Measurements from ENCODE around the gene PADI1.
A peak's percentile ranks its signal among the peaks of the same experiment; 100 is the strongest.

The PADI1 gene

GRCh38 chr1:17232759-17233661 lies 28.1 kb downstream of the PADI1 start:
- Histone ChIP-seq H3K27ac (ENCODE audit: extremely low read depth, low read depth, low read length) (peak overlapping the region; percentile 55; the same call in 1 of the 2 replicates), H3K36me3 (ENCODE audit: control insufficient read depth in 2 of 2, insufficient read depth in 1 of 2, low read length in 2 of 2) (no peaks in the 10 kb centered on the region), H3K9me3 (ENCODE audit: control insufficient read depth, insufficient read depth, low read depth, low read length) (no peaks in the 10 kb centered on the region), H3K4me1 (ENCODE audit: control insufficient read depth, insufficient read depth, low read length) (peaks cover 14% of the 10 kb centered on the region), H3K4me3 (ENCODE audit: low read depth, low read length) (peak overlapping the region; percentile 7; the same call in 1 of the 2 replicates)
- ChIA-PET POLR2A (interaction anchor here (2.0 to 3.2 kb wide), 2 partner anchors 20 to 25 kb away, joined by 10 to 12 read pairs; no protein-coding TSS in a partner anchor), CTCF (interaction anchor here (0.7 to 11.3 kb wide), 4 partner anchors 12 to 108 kb away, joined by 3 to 281 read pairs (median 4); partner anchors contain the start of gene PADI2)
- TF ChIP-seq ZNF114 (tag by site-specific recombination; IDR thresholded peaks at IDR 0.05) (no peak), ZBTB8A (tag by site-specific recombination; IDR thresholded peaks at IDR 0.05) (0 out of 2 replicates have a peak, but pooled peaks have one; percentile 16), ZNF311 (tag by site-specific recombination; IDR thresholded peaks at IDR 0.05; ENCODE audit: borderline replicate concordance) (no peak), ZNF223 (tag by site-specific recombination; IDR thresholded peaks at IDR 0.05) (no peak), ZNF837 (tag by site-specific recombination; IDR thresholded peaks at IDR 0.05) (no peak), SCRT1 (tag by site-specific recombination; IDR thresholded peaks at IDR 0.05; ENCODE audit: borderline replicate concordance) (peak; percentile 49; the same call in 1 of the 2 replicates), OVOL3 (tag by site-specific recombination; IDR thresholded peaks at IDR 0.05) (no peak), BCL6B (tag by site-specific recombination; IDR thresholded peaks at IDR 0.05) (no peak), ZNF529 (tag by site-specific recombination; IDR thresholded peaks at IDR 0.05; ENCODE audit: insufficient replicate concordance) (no peak), FEZF1 (tag by site-specific recombination; IDR thresholded peaks at IDR 0.05) (peak; percentile 89), ZNF2 (tag by site-specific recombination; IDR thresholded peaks at IDR 0.05) (no peak), YY2 (tag by site-specific recombination; IDR thresholded peaks at IDR 0.05) (no peak), ZNF138 (tag by site-specific recombination; IDR thresholded peaks at IDR 0.05; ENCODE audit: borderline replicate concordance) (no peak), ZNF639 (tag by site-specific recombination; IDR thresholded peaks at IDR 0.05) (peak; percentile 70; the same call in 1 of the 2 replicates), ZNF600 (tag by site-specific recombination; IDR thresholded peaks at IDR 0.05) (no peak), BCL11A (tag by site-specific recombination; IDR thresholded peaks at IDR 0.05; ENCODE audit: low read depth) (peak; percentile 94), ZBTB1 (tag by site-specific recombination; IDR thresholded peaks at IDR 0.05) (no peak), ZNF391 (tag by site-specific recombination; IDR thresholded peaks at IDR 0.05; ENCODE audit: borderline replicate concordance, low read depth) (0 out of 2 replicates have a peak, but pooled peaks have one; percentile 28), ZNF610 (tag by site-specific recombination; IDR thresholded peaks at IDR 0.05; ENCODE audit: borderline replicate concordance) (no peak), ZFP41 (tag by site-specific recombination; IDR thresholded peaks at IDR 0.05; ENCODE audit: borderline replicate concordance) (no peak), ZNF133 (tag by site-specific recombination; IDR thresholded peaks at IDR 0.05) (no peak), PBX3 (CRISPR knock-in tag; IDR thresholded peaks at IDR 0.05) (no peak), ZNF629 (tag by site-specific recombination; IDR thresholded peaks at IDR 0.05) (peak; percentile 77), GFI1B (tag by site-specific recombination; IDR thresholded peaks at IDR 0.05) (peak; percentile 93), PRDM10 (tag by site-specific recombination; IDR thresholded peaks at IDR 0.05) (0 out of 2 replicates have a peak, but pooled peaks have one; percentile 52), ZNF785 (tag by site-specific recombination; IDR thresholded peaks at IDR 0.05) (no peak), ZBTB7A (tag by site-specific recombination; IDR thresholded peaks at IDR 0.05; ENCODE audit: low read depth) (no peak), ZFHX2 (tag by site-specific recombination; conservative IDR thresholded peaks at IDR 0.05) (peak; percentile 25; the same call in 1 of the 2 replicates)

Data from HEK293 (cell line).